Activated naive CD4-positive, alpha-beta T cell treated with anti-CD3 and anti-CD28 coated beads, Interleukin-2, amount 50 U/mL, for 24 hours (primary cell): Measurements from ENCODE around the gene CD99L2.
A peak's percentile ranks its signal among the peaks of the same experiment; 100 is the strongest.

ENCODE experiments used
- H3K27ac Mint-ChIP-seq: one replicate; pipeline ENCODE4 v1.8.0; 2021; ENCODE audit warnings: mild to moderate bottlenecking, mixed read lengths
- H3K27me3 Mint-ChIP-seq: one replicate; pipeline ENCODE4 v1.8.0; 2021; ENCODE audit warnings: mixed read lengths
- H3K36me3 Mint-ChIP-seq: one replicate; pipeline ENCODE4 v1.8.0; 2021; ENCODE audit warnings: mixed read lengths
- H3K4me1 Mint-ChIP-seq: one replicate; pipeline ENCODE4 v1.8.0; 2021; ENCODE audit warnings: mixed read lengths
- H3K4me3 Mint-ChIP-seq: one replicate; pipeline ENCODE4 v1.8.0; 2021; ENCODE audit warnings: mild to moderate bottlenecking, mixed read lengths
- H3K9me3 Mint-ChIP-seq: one replicate; pipeline ENCODE4 v1.8.0; 2021; ENCODE audit warnings: mixed read lengths

The CD99L2 gene

GRCh38 chrX:150767475-150768131 lies 130.9 kb downstream of the CD99L2 start:
- no peaks in the 10 kb centered on the region for H3K9me3 Mint-ChIP-seq

GRCh38 chrX:150767045-150767395 lies 131.4 kb downstream of the CD99L2 start:
- Mint-ChIP-seq H3K27ac (no peak overlapping the region), H3K27me3 (no peaks in the 10 kb centered on the region), H3K9me3 (no peaks in the 10 kb centered on the region), H3K36me3 (peaks cover 2% of the 10 kb centered on the region), H3K4me3 (no peak overlapping the region), H3K4me1 (no peaks in the 10 kb centered on the region)

More at GRCh38 chrX:150767475-150768131, 130.9 kb downstream of the CD99L2 start:
- no peaks in the 10 kb centered on the region for H3K4me1 Mint-ChIP-seq
- no peak overlapping the region for H3K4me3 Mint-ChIP-seq
- no peak overlapping the region for H3K27ac Mint-ChIP-seq
- no peaks in the 10 kb centered on the region for H3K27me3 Mint-ChIP-seq
- H3K36me3 Mint-ChIP-seq, result peaks cover 2% of the 10 kb centered on the region

GRCh38 chrX:150766351-150767044 lies 132.0 kb downstream of the CD99L2 start:
- H3K4me3 Mint-ChIP-seq, result no peak overlapping the region
- no peaks in the 10 kb centered on the region for H3K9me3 Mint-ChIP-seq
- H3K36me3 Mint-ChIP-seq, result peaks cover 2% of the 10 kb centered on the region
- no peaks in the 10 kb centered on the region for H3K27me3 Mint-ChIP-seq
- H3K27ac Mint-ChIP-seq, result no peak overlapping the region
- no peaks in the 10 kb centered on the region for H3K4me1 Mint-ChIP-seq

- Mint-ChIP-seq H3K27ac (no peak overlapping the region), H3K9me3 (no peaks in the 10 kb centered on the region), H3K36me3 (peaks cover 2% of the 10 kb centered on the region), H3K27me3 (no peaks in the 10 kb centered on the region), H3K4me1 (no peaks in the 10 kb centered on the region), H3K4me3 (no peak overlapping the region)
Measured at GRCh38 chrX:150765782-150766350, 132.6 kb downstream of the CD99L2 start.

DNA sequence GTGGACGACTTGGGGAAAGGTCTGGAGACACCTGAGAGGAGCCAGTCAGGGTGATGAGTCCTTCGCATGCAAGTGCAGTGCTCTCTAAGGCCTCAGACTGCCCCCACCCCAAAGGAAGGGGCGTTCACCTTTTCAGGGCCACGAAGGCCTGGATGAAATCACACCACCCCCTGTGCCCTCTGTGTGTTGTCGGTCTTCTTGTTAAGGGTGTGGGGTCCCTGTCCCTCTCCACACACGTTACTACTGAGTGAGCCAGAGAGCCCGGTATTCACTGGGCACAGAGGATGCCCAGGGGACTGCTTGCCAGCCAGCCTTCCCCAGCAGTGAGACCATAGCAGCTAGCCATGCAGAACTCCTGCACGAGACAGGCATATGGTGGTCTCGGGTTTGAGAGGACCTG lies 133.2 kb downstream of the CD99L2 start:
- H3K27ac Mint-ChIP-seq, result no peak overlapping the region
- no peak overlapping the region for H3K4me3 Mint-ChIP-seq
- peaks cover 2% of the 10 kb centered on the region for H3K36me3 Mint-ChIP-seq
- no peaks in the 10 kb centered on the region for H3K9me3 Mint-ChIP-seq
- H3K4me1 Mint-ChIP-seq, result no peaks in the 10 kb centered on the region
- no peaks in the 10 kb centered on the region for H3K27me3 Mint-ChIP-seq

DNA sequence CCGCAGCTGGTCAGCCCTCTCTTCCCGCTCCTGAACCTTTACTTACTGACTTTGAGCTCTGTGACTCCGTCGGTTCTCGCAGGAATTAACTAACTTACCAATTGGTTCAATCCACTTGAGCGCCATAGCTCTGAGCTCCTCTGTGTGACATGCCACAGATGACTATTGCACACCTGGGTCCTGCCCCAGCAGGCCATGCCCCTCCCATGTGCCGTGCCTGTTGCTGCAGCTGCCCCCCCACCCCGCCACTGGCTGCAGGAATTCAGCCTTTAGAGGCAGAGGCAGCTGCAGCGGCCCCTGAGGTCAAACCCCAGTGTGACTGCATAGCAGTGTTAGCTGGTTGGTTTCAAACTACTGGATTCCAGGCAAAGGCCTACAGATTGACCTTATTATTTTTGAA lies 134.7 kb downstream of the CD99L2 start:
- Mint-ChIP-seq H3K36me3 (peaks cover 2% of the 10 kb centered on the region), H3K9me3 (no peaks in the 10 kb centered on the region), H3K4me3 (no peak overlapping the region), H3K27me3 (no peaks in the 10 kb centered on the region), H3K27ac (no peak overlapping the region), H3K4me1 (no peaks in the 10 kb centered on the region)

DNA sequence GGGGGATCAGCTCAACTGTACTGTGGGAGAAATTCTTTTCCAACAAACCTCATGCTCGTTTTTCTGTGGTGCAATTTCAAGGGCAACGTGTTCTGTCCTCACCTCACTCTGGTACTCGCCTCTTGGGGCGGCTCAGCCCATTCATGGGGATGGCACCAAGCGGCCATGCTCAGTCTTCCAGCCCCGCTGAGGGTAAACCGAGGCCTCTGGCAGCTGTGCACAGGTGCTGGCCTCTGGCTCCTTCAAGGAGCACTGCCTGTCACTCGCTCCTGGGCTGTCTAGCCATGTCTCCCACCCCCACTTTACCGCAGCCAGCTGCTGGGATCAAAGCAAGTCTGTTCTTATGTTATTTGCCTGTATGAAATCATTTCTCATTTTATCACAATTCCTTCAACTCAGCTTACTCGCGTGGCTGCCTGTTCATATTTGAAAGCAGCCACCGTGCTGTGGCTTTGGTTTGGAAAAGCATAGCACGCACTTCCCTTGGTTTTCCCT lies 135.1 kb downstream of the CD99L2 start:
- no peaks in the 10 kb centered on the region for H3K4me1 Mint-ChIP-seq
- H3K27me3 Mint-ChIP-seq, result no peaks in the 10 kb centered on the region
- no peak overlapping the region for H3K4me3 Mint-ChIP-seq
- peak overlapping the region; percentile 35 for H3K27ac Mint-ChIP-seq
- H3K36me3 Mint-ChIP-seq, result peaks cover 2% of the 10 kb centered on the region
- H3K9me3 Mint-ChIP-seq, result no peaks in the 10 kb centered on the region

GRCh38 chrX:150762258-150763165 lies 136.0 kb downstream of the CD99L2 start:
- no peak overlapping the region for H3K27ac Mint-ChIP-seq
- no peaks in the 10 kb centered on the region for H3K27me3 Mint-ChIP-seq
- peaks cover 2% of the 10 kb centered on the region for H3K36me3 Mint-ChIP-seq
- no peaks in the 10 kb centered on the region for H3K9me3 Mint-ChIP-seq
- no peak overlapping the region for H3K4me3 Mint-ChIP-seq
- no peaks in the 10 kb centered on the region for H3K4me1 Mint-ChIP-seq

DNA sequence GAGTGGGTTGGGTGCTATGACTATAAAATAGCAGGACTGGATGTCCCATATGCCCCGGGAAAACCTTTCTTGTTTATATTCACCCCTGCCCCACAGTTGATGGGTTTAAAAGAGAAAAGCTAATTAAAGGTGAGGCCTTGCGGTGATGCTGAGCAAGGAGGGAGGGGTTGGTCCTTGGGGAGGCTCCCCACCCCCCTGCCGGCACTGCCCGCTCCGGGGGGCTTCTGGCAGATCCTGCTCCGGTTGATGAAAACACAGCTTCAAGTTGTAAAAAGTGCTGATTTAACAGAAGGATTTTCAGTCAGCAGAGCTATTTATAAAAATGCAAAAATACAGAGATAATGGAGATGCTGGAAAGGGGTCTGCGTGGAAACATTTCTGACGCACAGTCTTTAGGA lies 136.7 kb downstream of the CD99L2 start:
- no peaks in the 10 kb centered on the region for H3K27me3 Mint-ChIP-seq
- no peak overlapping the region for H3K4me3 Mint-ChIP-seq
- no peaks in the 10 kb centered on the region for H3K4me1 Mint-ChIP-seq
- no peak overlapping the region for H3K27ac Mint-ChIP-seq
- no peaks in the 10 kb centered on the region for H3K9me3 Mint-ChIP-seq
- H3K36me3 Mint-ChIP-seq, result peaks cover 2% of the 10 kb centered on the region

GRCh38 chrX:150761176-150761818 lies 137.2 kb downstream of the CD99L2 start:
- Mint-ChIP-seq H3K27me3 (no peaks in the 10 kb centered on the region), H3K27ac (peak overlapping the region; percentile 51), H3K9me3 (no peaks in the 10 kb centered on the region), H3K4me1 (no peaks in the 10 kb centered on the region), H3K4me3 (no peak overlapping the region), H3K36me3 (peaks cover 2% of the 10 kb centered on the region)

- no peak overlapping the region for H3K4me3 Mint-ChIP-seq
- H3K9me3 Mint-ChIP-seq, result no peaks in the 10 kb centered on the region
- no peaks in the 10 kb centered on the region for H3K4me1 Mint-ChIP-seq
- no peaks in the 10 kb centered on the region for H3K27me3 Mint-ChIP-seq
- H3K27ac Mint-ChIP-seq, result no peak overlapping the region
- peaks cover 2% of the 10 kb centered on the region for H3K36me3 Mint-ChIP-seq
Measured at GRCh38 chrX:150759568-150760416, 138.7 kb downstream of the CD99L2 start.

GRCh38 chrX:150757371-150757770 lies 141.1 kb downstream of the CD99L2 start:
- Mint-ChIP-seq H3K27me3 (no peaks in the 10 kb centered on the region), H3K4me3 (no peak overlapping the region), H3K36me3 (no peaks in the 10 kb centered on the region), H3K27ac (no peak overlapping the region), H3K9me3 (no peaks in the 10 kb centered on the region), H3K4me1 (no peaks in the 10 kb centered on the region)

- no peaks in the 10 kb centered on the region for H3K4me1 Mint-ChIP-seq
Measured at GRCh38 chrX:150753968-150754367, 144.5 kb downstream of the CD99L2 start.

DNA sequence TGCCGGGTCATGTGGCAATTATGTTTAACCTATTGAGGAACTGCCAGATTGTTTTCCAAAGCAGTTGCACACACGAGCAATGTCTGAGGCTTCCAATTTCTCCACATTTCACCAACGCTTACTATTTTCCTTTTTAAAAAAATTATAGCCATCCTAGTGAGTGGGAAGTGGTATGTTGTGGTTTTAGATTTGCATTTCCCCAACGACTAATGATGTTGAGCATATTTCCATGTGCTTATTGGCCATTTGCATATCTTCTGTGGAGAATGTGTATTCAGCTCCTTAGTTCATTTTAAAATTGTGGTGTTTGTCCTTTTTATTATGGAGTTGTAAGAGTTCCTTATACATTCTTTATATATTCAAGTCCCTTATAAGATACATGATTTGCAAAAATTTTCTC lies 145.1 kb downstream of the CD99L2 start:
- H3K36me3 Mint-ChIP-seq, result no peaks in the 10 kb centered on the region
- no peak overlapping the region for H3K27ac Mint-ChIP-seq
- no peaks in the 10 kb centered on the region for H3K9me3 Mint-ChIP-seq
- H3K4me3 Mint-ChIP-seq, result no peak overlapping the region
- no peaks in the 10 kb centered on the region for H3K4me1 Mint-ChIP-seq
- no peaks in the 10 kb centered on the region for H3K27me3 Mint-ChIP-seq

More at GRCh38 chrX:150753968-150754367, 144.5 kb downstream of the CD99L2 start:
- no peak overlapping the region for H3K4me3 Mint-ChIP-seq
- H3K9me3 Mint-ChIP-seq, result no peaks in the 10 kb centered on the region
- H3K27ac Mint-ChIP-seq, result no peak overlapping the region
- H3K36me3 Mint-ChIP-seq, result no peaks in the 10 kb centered on the region
- no peaks in the 10 kb centered on the region for H3K27me3 Mint-ChIP-seq
